Measurements from ENCODE around the gene RFX1.

The RFX1 gene

DNA sequence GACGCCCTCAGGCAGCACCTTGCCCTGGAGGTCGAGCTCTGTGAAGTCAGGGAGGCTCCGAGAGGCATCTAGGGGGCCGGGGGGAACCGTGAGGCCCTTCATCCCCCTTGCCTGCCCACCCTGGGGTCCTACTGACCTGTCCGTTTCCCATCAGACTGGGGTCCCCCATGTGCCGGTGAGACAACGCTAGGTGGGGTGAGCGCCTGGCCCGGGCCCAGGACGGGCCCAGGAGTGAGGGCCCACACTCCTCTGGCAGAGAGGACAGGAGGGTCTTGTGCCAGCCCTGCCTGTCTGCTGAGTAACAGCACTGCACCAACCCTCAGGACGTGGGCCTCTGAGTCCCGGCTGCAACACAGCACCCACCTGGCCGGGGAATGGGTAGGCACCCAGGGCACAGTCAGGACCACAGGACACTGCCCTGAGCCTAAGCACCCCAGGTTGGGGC is 39.4 kb downstream of the RFX1 start:
- no peak for TF ChIP-seq CTCF (IDR thresholded peaks at IDR 0.05; ENCODE audit: low read depth, low read length)
- H3K4me3 ChIP-seq (ENCODE audit: low read depth, low read length): no peak overlapping the region
- DNase-seq (ENCODE audit: low read depth, low spot score): no peak
- in situ Hi-C loops (cut with HindIII; ENCODE audit: low sequenced_read_pairs): no loop called here

- in situ Hi-C loops (cut with HindIII; ENCODE audit: low sequenced_read_pairs): no loop called here
- H3K4me3 ChIP-seq (ENCODE audit: low read depth, low read length): no peak overlapping the region
- DNase-seq (ENCODE audit: low read depth, low spot score): no peak
- TF ChIP-seq CTCF (IDR thresholded peaks at IDR 0.05; ENCODE audit: low read depth, low read length): no peak
These were observed 40.0 kb downstream of the RFX1 start for GRCh38 chr19:13965926-13966683.

DNA sequence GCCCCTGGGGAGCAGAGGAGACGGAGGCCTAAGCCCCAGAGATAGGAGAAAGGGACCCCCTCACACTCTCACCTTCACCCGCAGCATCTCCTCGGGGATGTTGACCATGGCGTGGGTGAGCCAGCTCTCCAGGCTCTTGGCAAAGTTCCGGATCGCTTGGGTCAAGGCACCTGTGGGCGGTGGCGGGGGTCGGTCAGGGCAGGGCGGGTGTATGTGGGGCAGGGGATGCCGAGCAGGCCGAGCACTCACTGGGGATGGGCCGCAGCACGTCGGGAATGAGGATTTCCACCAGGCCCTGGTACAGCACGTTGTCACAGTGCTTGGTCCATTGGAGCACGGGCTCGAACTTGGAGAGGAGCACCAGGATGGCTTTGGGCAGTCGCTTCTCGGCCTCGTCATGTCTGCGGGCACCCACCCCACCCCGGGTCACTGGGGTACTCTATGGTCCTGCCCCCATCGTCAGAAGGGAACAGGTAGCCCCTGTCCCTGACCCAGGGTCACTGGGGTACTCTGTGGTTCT is 40.7 kb downstream of the RFX1 start:
- in situ Hi-C loops (cut with HindIII; ENCODE audit: low sequenced_read_pairs): no loop called here
- TF ChIP-seq CTCF (IDR thresholded peaks at IDR 0.05; ENCODE audit: low read depth, low read length): no peak
- no peak for DNase-seq (ENCODE audit: low read depth, low spot score)
- H3K4me3 ChIP-seq (ENCODE audit: low read depth, low read length): no peak overlapping the region

- no peak for TF ChIP-seq CTCF (IDR thresholded peaks at IDR 0.05; ENCODE audit: low read depth, low read length)
- in situ Hi-C loops (cut with HindIII; ENCODE audit: low sequenced_read_pairs): no loop called here
- H3K4me3 ChIP-seq (ENCODE audit: low read depth, low read length): no peak overlapping the region
- DNase-seq (ENCODE audit: low read depth, low spot score): peak; percentile 66
These were observed 41.3 kb downstream of the RFX1 start for GRCh38 chr19:13964776-13965175.

DNA sequence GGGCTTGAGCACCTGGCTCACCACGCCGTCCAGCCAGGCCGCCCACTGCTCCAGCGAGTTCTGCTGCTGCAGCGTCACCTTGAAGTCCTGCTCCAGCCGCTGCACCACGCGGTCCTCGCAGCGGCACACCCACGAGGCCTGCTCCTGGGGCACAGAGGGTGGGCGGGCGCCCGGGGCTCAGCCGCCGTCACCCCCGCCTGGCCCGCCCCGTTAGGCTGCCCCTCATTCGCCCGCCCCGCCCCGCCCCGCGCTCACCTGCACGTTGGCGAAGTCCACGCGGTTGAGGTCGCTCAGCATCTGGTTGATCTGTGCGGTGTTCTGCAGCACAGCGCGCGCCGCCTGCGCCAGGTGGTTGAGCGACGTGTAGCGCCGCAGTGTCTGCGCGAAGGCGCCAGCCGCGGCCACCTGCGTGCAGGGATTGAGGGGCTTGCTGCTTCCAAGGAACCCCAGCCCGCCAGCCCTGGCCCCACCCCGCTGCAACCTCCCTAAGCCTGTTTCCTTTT is 42.5 kb downstream of the RFX1 start:
- H3K4me3 ChIP-seq (ENCODE audit: low read depth, low read length): no peak overlapping the region
- no peak for TF ChIP-seq CTCF (IDR thresholded peaks at IDR 0.05; ENCODE audit: low read depth, low read length)
- in situ Hi-C loops (cut with HindIII; ENCODE audit: low sequenced_read_pairs): no loop called here
- no peak for DNase-seq (ENCODE audit: low read depth, low spot score)

- H3K4me3 ChIP-seq (ENCODE audit: low read depth, low read length): no peak overlapping the region
- peak; percentile 66 for DNase-seq (ENCODE audit: low read depth, low spot score)
These were observed 43.2 kb downstream of the RFX1 start for GRCh38 chr19:13962699-13963602.

More at GRCh38 chr19:13962699-13963602, 43.2 kb downstream of the RFX1 start:
- no peak for TF ChIP-seq CTCF (IDR thresholded peaks at IDR 0.05; ENCODE audit: low read depth, low read length)
- in situ Hi-C loops (cut with HindIII; ENCODE audit: low sequenced_read_pairs): no loop called here
